Urinary bladder (tissue), 4 donors: ENCODE measurements around the gene PXMP4. TPM values are rescaled to one million over a fixed set of nuclear protein-coding genes. Genes with fewer than 3 reads are reported as not detected.
A peak's percentile ranks its signal among the peaks of the same experiment; 100 is the strongest.
"Not testable (repeated sequence)": the region's sequence is repeated elsewhere in the genome, so short reads cannot be mapped to it uniquely, and the experiment has no call there.

Source experiments
- DNase-seq: peaks from one replicate; pipeline ENCODE4 v3.0.0-alpha.2; 2015; ENCODE audit errors: extremely low spot score
- H3K27ac ChIP-seq: one replicate; pipeline ENCODE4 v1.5.1; 2013; ENCODE audit warnings: low read depth, mild to moderate bottlenecking, moderate library complexity
- H3K36me3 ChIP-seq: one replicate; pipeline ENCODE4 v1.6.1; 2013; ENCODE audit warnings: mild to moderate bottlenecking, moderate library complexity; ENCODE audit not compliant: insufficient read depth
- H3K4me1 ChIP-seq: one replicate; pipeline ENCODE4 v1.6.1; 2013; ENCODE audit warnings: mild to moderate bottlenecking, moderate library complexity; ENCODE audit not compliant: insufficient read depth
- H3K4me3 ChIP-seq: one replicate; pipeline ENCODE4 v1.5.1; 2013; ENCODE audit warnings: low read depth, low read length
- whole genome bisulfite sequencing: extraction: QIAGEN DNeasy Blood & Tissue Kit; methylation state at CpG from one replicate; pipeline ENCODE4 v1.1.7; 2013; 5-methylcytosine and 5-hydroxymethylcytosine counted together
- polyA plus RNA-seq: library from polyadenylated mRNA; stranded (reverse); fragments of 200-250 nt; gene quantifications from one replicate; pipeline ENCODE4 v1.2.3, GENCODE V29; 2013
- total RNA-seq: library from RNA; depleted of rRNA; stranded (reverse); fragments of >200 nt; gene quantifications from one replicate; pipeline ENCODE4 v1.2.3, GENCODE V29; 2014
- donor health status: healthy with polysubstance abuse.
- donor health status: healthy.

PXMP4 gene
- total and polyA plus RNA-seq, 2 donors, result 12.0 to 12.2 TPM

- no peak overlapping the region for H3K27ac ChIP-seq
- DNase-seq, result no peak
- no peaks in the 10 kb centered on the region for H3K4me1 ChIP-seq
- WGBS, result 92% methylated on average over 11 of the region's 11 CpGs
- no peaks in the 10 kb centered on the region for H3K36me3 ChIP-seq
- H3K4me3 ChIP-seq, result no peak overlapping the region
These were observed 15.7 kb downstream of the PXMP4 start for GRCh38 chr20:33704197-33704924.

- Histone ChIP-seq H3K36me3 (no peaks in the 10 kb centered on the region), H3K4me1 (no peaks in the 10 kb centered on the region), H3K27ac (no peak overlapping the region), H3K4me3 (no peak overlapping the region)
- no peak for DNase-seq
- WGBS, result 90% methylated on average over 8 of the region's 8 CpGs
These were observed 16.5 kb downstream of the PXMP4 start for GRCh38 chr20:33703498-33704137.

- Histone ChIP-seq H3K4me1 (no peaks in the 10 kb centered on the region), H3K4me3 (no peak overlapping the region), H3K36me3 (no peaks in the 10 kb centered on the region), H3K27ac (no peak overlapping the region)
- no peak for DNase-seq
- WGBS, result 34% methylated on average over 5 of the region's 5 CpGs
These were observed 17.2 kb downstream of the PXMP4 start for GRCh38 chr20:33702861-33703260.

- no peak for DNase-seq
- Histone ChIP-seq H3K36me3 (no peaks in the 10 kb centered on the region), H3K4me3 (no peak overlapping the region), H3K4me1 (no peaks in the 10 kb centered on the region), H3K27ac (no peak overlapping the region)
- WGBS, result 83% methylated on average over 21 of the region's 27 CpGs
These were observed 18.3 kb downstream of the PXMP4 start for GRCh38 chr20:33701629-33702450.

GRCh38 chr20:33700696-33701441 is 19.2 kb downstream of the PXMP4 start:
- not testable (repeated sequence) for H3K4me3 ChIP-seq, DNase-seq, H3K4me1 ChIP-seq, H3K36me3 ChIP-seq, H3K27ac ChIP-seq
- 90% methylated on average over 41 of the region's 45 CpGs for WGBS

- WGBS, result 92% methylated on average over 18 of the region's 27 CpGs
- not testable (repeated sequence) for H3K27ac ChIP-seq, H3K36me3 ChIP-seq, DNase-seq, H3K4me1 ChIP-seq, H3K4me3 ChIP-seq
These were observed 21.1 kb downstream of the PXMP4 start for GRCh38 chr20:33698966-33699365.

- H3K4me1 ChIP-seq, result no peaks in the 10 kb centered on the region
- no peak overlapping the region for H3K4me3 ChIP-seq
- DNase-seq, result no peak
- H3K36me3 ChIP-seq, result no peaks in the 10 kb centered on the region
- no peak overlapping the region for H3K27ac ChIP-seq
- 51% methylated on average over 8 of the region's 8 CpGs for WGBS
These were observed 23.0 kb downstream of the PXMP4 start for GRCh38 chr20:33697129-33697528.

- H3K36me3 ChIP-seq, result no peaks in the 10 kb centered on the region
- no peak overlapping the region for H3K27ac ChIP-seq
- no peak overlapping the region for H3K4me3 ChIP-seq
- H3K4me1 ChIP-seq, result no peaks in the 10 kb centered on the region
- no peak for DNase-seq
- 50% methylated on average over 4 of the region's 4 CpGs for WGBS
These were observed 23.7 kb downstream of the PXMP4 start for GRCh38 chr20:33696448-33696847.

- H3K4me3 ChIP-seq, result no peak overlapping the region
- no peak overlapping the region for H3K27ac ChIP-seq
- 60% methylated on average over 6 of the region's 6 CpGs for WGBS
- no peaks in the 10 kb centered on the region for H3K36me3 ChIP-seq
- no peak for DNase-seq
- no peaks in the 10 kb centered on the region for H3K4me1 ChIP-seq
These were observed 25.5 kb downstream of the PXMP4 start for GRCh38 chr20:33694639-33695012.

GRCh38 chr20:33693741-33694638 is 26.1 kb downstream of the PXMP4 start:
- H3K27ac ChIP-seq, result no peak overlapping the region

GRCh38 chr20:33693289-33693688 is 26.8 kb downstream of the PXMP4 start:
- WGBS, result 88% methylated on average over 5 of the region's 5 CpGs
- Histone ChIP-seq H3K4me1 (no peaks in the 10 kb centered on the region), H3K27ac (peak overlapping the region; percentile 27), H3K36me3 (no peaks in the 10 kb centered on the region), H3K4me3 (no peak overlapping the region)
- no peak for DNase-seq

More at GRCh38 chr20:33693741-33694638, 26.1 kb downstream of the PXMP4 start:
- Histone ChIP-seq H3K4me3 (no peak overlapping the region), H3K36me3 (no peaks in the 10 kb centered on the region), H3K4me1 (no peaks in the 10 kb centered on the region)
- no peak for DNase-seq
- WGBS, result 56% methylated on average over 17 of the region's 17 CpGs

- WGBS, result 48% methylated on average over 4 of the region's 4 CpGs
- DNase-seq, result no peak
These were observed 30.1 kb downstream of the PXMP4 start for GRCh38 chr20:33689973-33690372.

More at GRCh38 chr20:33689973-33690372, 30.1 kb downstream of the PXMP4 start:
- H3K36me3 ChIP-seq, result no peaks in the 10 kb centered on the region
- no peak overlapping the region for H3K27ac ChIP-seq
- H3K4me3 ChIP-seq, result no peak overlapping the region
- no peaks in the 10 kb centered on the region for H3K4me1 ChIP-seq
